ENCODE measurements around the gene LCE7A. TPM values are rescaled to one million over a fixed set of nuclear protein-coding genes. Genes with fewer than 3 reads are reported as not detected.

The LCE7A gene, protein sequence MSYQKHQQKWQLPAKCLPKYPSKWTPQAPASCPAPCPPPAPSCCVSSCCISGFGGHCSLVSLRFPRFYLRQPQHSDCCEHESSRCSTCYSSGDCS
- not detected for polyA plus RNA-seq (2013, experiment 1 of 2)
- polyA plus RNA-seq (2013, experiment 2 of 2) = not detected

DNA sequence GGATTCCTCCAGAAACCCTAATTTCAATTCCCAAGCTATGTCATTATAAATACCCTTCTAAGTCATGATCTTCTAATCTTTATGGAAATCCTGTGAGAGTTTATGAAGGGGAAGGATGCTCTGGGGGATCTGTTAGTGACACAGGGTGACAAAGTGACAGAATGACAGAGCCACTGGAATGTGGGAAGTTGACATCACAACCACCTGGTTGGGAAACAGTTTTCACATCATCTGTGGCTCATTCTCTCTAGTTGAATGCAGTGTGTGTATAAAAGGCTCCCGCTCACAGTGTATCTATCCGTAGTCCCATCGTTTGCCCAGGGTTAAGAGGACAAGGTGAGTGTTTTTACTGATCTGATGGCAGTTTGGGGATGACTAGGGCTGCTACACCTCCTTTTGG lies at the start of gene LCE7A:
LCE7A (plus strand) TSS at position 301 of the 400 bp plus-strand sequence. CDS start 702 bp downstream, outside the sequence.
- no peaks in the 10 kb centered on the region for H3K79me1 ChIP-seq (replicated peaks; ENCODE audit: low read length, poor library complexity, severe bottlenecking)
- no peak for DNase-seq
- WGBS = 45% methylated on average over 3 of the region's 3 CpGs
- H3K27ac ChIP-seq (ENCODE audit: low read length, poor library complexity, severe bottlenecking) = no peak within 1 kb of the TSS
- H3K14ac ChIP-seq (ENCODE audit: low read length in 2 of 2) = no peak within 1 kb of the TSS
- no peaks in the 10 kb centered on the region for H3K9me3 ChIP-seq (ENCODE audit: control insufficient read depth, low read length)
- no peak within 1 kb of the TSS for H3K4me3 ChIP-seq (ENCODE audit: insufficient read depth in 1 of 2, low read depth in 1 of 2, low read length in 2 of 2)
- no peak within 1 kb of the TSS for H2AFZ ChIP-seq (ENCODE audit: low read depth, low read length)
- no peak within 1 kb of the TSS for H3K23ac ChIP-seq (ENCODE audit: low read length in 2 of 2)
- H2BK5ac ChIP-seq (ENCODE audit: low read depth, low read length, poor library complexity, severe bottlenecking) = no peak within 1 kb of the TSS
- H2AK5ac ChIP-seq (ENCODE audit: low read length, severe bottlenecking) = no peak within 1 kb of the TSS
- no peak within 1 kb of the TSS for H4K8ac ChIP-seq (ENCODE audit: low read length)
- H3K36me3 ChIP-seq (ENCODE audit: control insufficient read depth in 1 of 2, insufficient read depth in 2 of 2, low read depth in 1 of 2, low read length in 2 of 2) = no peaks in the 10 kb centered on the region
- H2BK12ac ChIP-seq (ENCODE audit: low read length in 2 of 2) = no peak within 1 kb of the TSS
- H3K27me3 ChIP-seq (ENCODE audit: control insufficient read depth in 1 of 2, insufficient read depth in 1 of 2, low read length in 2 of 2) = peaks cover 0 to 5% of the 10 kb centered on the region in 2 experiments
- no peak within 1 kb of the TSS for H3K9ac ChIP-seq (ENCODE audit: low read length)
- no peak within 1 kb of the TSS for H3K18ac ChIP-seq (ENCODE audit: low read depth in 1 of 2, low read length in 2 of 2)
- no peak within 1 kb of the TSS for H4K91ac ChIP-seq (ENCODE audit: low read length)
- H2BK120ac ChIP-seq (ENCODE audit: low read depth, low read length) = no peak within 1 kb of the TSS
- H3K4me2 ChIP-seq (ENCODE audit: low read length, poor library complexity, severe bottlenecking) = no peak within 1 kb of the TSS
- no peaks in the 10 kb centered on the region for H3K4me1 ChIP-seq (ENCODE audit: control insufficient read depth, insufficient read depth, low read depth, low read length)
- no peak within 1 kb of the TSS for H2BK15ac ChIP-seq (ENCODE audit: low read depth, poor library complexity, severe bottlenecking)
- H3K4ac ChIP-seq (ENCODE audit: low read depth in 1 of 2, low read length in 2 of 2) = no peak within 1 kb of the TSS

DNA sequence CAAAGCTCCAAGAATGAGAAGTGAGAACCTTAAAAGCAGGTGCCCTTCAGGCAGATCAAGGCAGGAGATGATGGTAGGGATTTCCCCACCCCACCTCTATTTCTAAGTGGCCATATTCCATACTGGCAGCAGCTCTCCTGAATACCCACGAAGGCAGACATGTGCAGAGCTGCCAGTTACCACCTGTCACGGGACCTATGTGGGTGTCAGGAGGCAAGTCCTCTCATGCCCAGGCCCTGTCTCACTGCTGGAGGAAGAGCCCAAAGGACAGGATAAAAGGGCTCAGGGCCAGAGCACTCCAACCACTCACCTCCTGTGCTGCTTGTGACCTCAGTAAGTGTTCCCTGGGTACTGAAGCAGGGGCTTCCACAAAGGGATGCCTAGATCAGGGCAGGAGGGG lies 48.7 kb upstream of the LCE7A start:
- Histone ChIP-seq H4K91ac (ENCODE audit: low read length) (no peak overlapping the region), H2BK15ac (ENCODE audit: low read depth, poor library complexity, severe bottlenecking) (no peak overlapping the region), H3K27me3 (ENCODE audit: control insufficient read depth in 1 of 2, insufficient read depth in 1 of 2, low read length in 2 of 2) (no peaks in the 10 kb centered on the region), H3K23ac (ENCODE audit: low read length in 2 of 2) (no peak overlapping the region), H2BK5ac (ENCODE audit: low read depth, low read length, poor library complexity, severe bottlenecking) (no peak overlapping the region), H2AK5ac (ENCODE audit: low read length, severe bottlenecking) (no peak overlapping the region), H3K4me2 (ENCODE audit: low read length, poor library complexity, severe bottlenecking) (no peak overlapping the region), H3K79me1 (replicated peaks; ENCODE audit: low read length, poor library complexity, severe bottlenecking) (no peaks in the 10 kb centered on the region), H3K4me1 (ENCODE audit: control insufficient read depth, insufficient read depth, low read depth, low read length) (no peaks in the 10 kb centered on the region), H3K9me3 (ENCODE audit: control insufficient read depth, low read length) (no peaks in the 10 kb centered on the region), H3K4me3 (ENCODE audit: insufficient read depth in 1 of 2, low read depth in 1 of 2, low read length in 2 of 2) (no peak overlapping the region), H3K36me3 (ENCODE audit: control insufficient read depth in 1 of 2, insufficient read depth in 2 of 2, low read depth in 1 of 2, low read length in 2 of 2) (no peaks in the 10 kb centered on the region), H3K18ac (ENCODE audit: low read depth in 1 of 2, low read length in 2 of 2) (no peak overlapping the region), H4K8ac (ENCODE audit: low read length) (no peak overlapping the region), H2AFZ (ENCODE audit: low read depth, low read length) (no peak overlapping the region), H2BK120ac (ENCODE audit: low read depth, low read length) (no peak overlapping the region), H3K4ac (ENCODE audit: low read depth in 1 of 2, low read length in 2 of 2) (no peak overlapping the region), H3K14ac (ENCODE audit: low read length in 2 of 2) (no peak overlapping the region), H2BK12ac (ENCODE audit: low read length in 2 of 2) (no peak overlapping the region), H3K9ac (ENCODE audit: low read length) (no peak overlapping the region), H3K27ac (ENCODE audit: low read length, poor library complexity, severe bottlenecking) (no peak overlapping the region)
- 45% methylated on average over 2 of the region's 2 CpGs for WGBS
- DNase-seq = no peak

DNA sequence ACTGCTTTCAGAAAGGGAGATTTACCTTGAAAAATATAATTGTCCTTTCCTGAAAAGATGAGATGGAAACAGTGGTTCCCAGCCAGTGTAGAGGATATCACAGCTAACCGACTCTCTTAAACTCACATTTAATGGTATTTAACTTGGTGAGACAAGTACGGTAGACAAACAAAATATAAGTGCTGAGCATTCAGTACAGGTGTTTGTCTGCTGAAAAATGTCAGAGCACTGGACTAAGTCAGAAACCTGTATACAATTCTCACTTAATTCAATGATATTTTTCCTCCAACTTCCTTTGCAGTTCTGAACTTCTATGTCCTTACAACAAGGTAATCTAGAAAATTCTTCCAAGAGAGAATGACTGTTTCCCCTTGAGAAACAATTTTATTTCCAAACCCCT lies 48.1 kb upstream of the LCE7A start, which contains the start of gene LCE1B:
LCE1B (plus strand) TSS at position 301 of the 400 bp plus-strand sequence. CDS start 476 bp downstream, outside the sequence.
- 100% methylated on average over 1 of the region's 2 CpGs for WGBS
- no peaks in the 10 kb centered on the region for H3K36me3 ChIP-seq (ENCODE audit: control insufficient read depth in 1 of 2, insufficient read depth in 2 of 2, low read depth in 1 of 2, low read length in 2 of 2)

DNA sequence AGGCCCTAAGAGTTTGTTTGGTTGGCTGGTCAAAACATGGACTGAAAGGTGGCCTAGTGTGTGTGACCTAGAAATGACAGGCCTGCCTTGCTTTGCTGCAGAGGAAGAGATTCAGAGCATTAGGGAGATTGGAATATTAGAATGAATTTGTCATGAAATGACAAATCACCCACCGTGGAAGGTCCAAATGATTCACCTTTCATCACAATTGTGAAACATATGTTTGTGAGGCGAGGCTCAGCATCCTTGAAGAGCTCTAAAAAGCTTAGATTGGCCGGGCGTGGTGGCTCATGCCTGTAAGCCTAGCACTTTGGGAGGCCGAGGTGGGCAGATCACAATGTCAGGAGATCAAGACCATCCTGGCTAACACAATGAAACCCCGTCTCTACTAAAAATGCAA lies 42.5 kb upstream of the LCE7A start:
- no peaks in the 10 kb centered on the region for H3K36me3 ChIP-seq (ENCODE audit: control insufficient read depth in 1 of 2, insufficient read depth in 2 of 2, low read depth in 1 of 2, low read length in 2 of 2)
- no peak for DNase-seq
- no peaks in the 10 kb centered on the region for H3K79me1 ChIP-seq (replicated peaks; ENCODE audit: low read length, poor library complexity, severe bottlenecking)
- no peak overlapping the region for H3K4me3 ChIP-seq (ENCODE audit: insufficient read depth in 1 of 2, low read depth in 1 of 2, low read length in 2 of 2)
- no peak overlapping the region for H2BK15ac ChIP-seq (ENCODE audit: low read depth, poor library complexity, severe bottlenecking)
- no peak overlapping the region for H3K9ac ChIP-seq (ENCODE audit: low read length)
- 65% methylated on average over 6 of the region's 6 CpGs for WGBS
- H2BK12ac ChIP-seq (ENCODE audit: low read length in 2 of 2) = no peak overlapping the region
- no peak overlapping the region for H2AFZ ChIP-seq (ENCODE audit: low read depth, low read length)
- no peak overlapping the region for H3K23ac ChIP-seq (ENCODE audit: low read length in 2 of 2)
- H2AK5ac ChIP-seq (ENCODE audit: low read length, severe bottlenecking) = no peak overlapping the region
- no peaks in the 10 kb centered on the region for H3K4me1 ChIP-seq (ENCODE audit: control insufficient read depth, insufficient read depth, low read depth, low read length)
- no peak overlapping the region for H3K4ac ChIP-seq (ENCODE audit: low read depth in 1 of 2, low read length in 2 of 2)
- no peak overlapping the region for H4K91ac ChIP-seq (ENCODE audit: low read length)
- no peak overlapping the region for H3K4me2 ChIP-seq (ENCODE audit: low read length, poor library complexity, severe bottlenecking)
- H3K18ac ChIP-seq (ENCODE audit: low read depth in 1 of 2, low read length in 2 of 2) = no peak overlapping the region
- H2BK5ac ChIP-seq (ENCODE audit: low read depth, low read length, poor library complexity, severe bottlenecking) = no peak overlapping the region
- H2BK120ac ChIP-seq (ENCODE audit: low read depth, low read length) = no peak overlapping the region
- no peak overlapping the region for H4K8ac ChIP-seq (ENCODE audit: low read length)
- no peak overlapping the region for H3K14ac ChIP-seq (ENCODE audit: low read length in 2 of 2)
- H3K9me3 ChIP-seq (ENCODE audit: control insufficient read depth, low read length) = no peaks in the 10 kb centered on the region
- no peaks in the 10 kb centered on the region for H3K27me3 ChIP-seq (ENCODE audit: control insufficient read depth in 1 of 2, insufficient read depth in 1 of 2, low read length in 2 of 2)
- no peak overlapping the region for H3K27ac ChIP-seq (ENCODE audit: low read length, poor library complexity, severe bottlenecking)

More for the DNA sequence above, 48.1 kb upstream of the LCE7A start, which contains the start of gene LCE1B:
- Histone ChIP-seq H2AK5ac (ENCODE audit: low read length, severe bottlenecking) (no peak within 1 kb of the TSS), H2BK5ac (ENCODE audit: low read depth, low read length, poor library complexity, severe bottlenecking) (no peak within 1 kb of the TSS), H2AFZ (ENCODE audit: low read depth, low read length) (no peak within 1 kb of the TSS), H3K79me1 (replicated peaks; ENCODE audit: low read length, poor library complexity, severe bottlenecking) (no peaks in the 10 kb centered on the region), H3K18ac (ENCODE audit: low read depth in 1 of 2, low read length in 2 of 2) (no peak within 1 kb of the TSS), H3K27ac (ENCODE audit: low read length, poor library complexity, severe bottlenecking) (no peak within 1 kb of the TSS), H4K91ac (ENCODE audit: low read length) (no peak within 1 kb of the TSS), H3K14ac (ENCODE audit: low read length in 2 of 2) (no peak within 1 kb of the TSS), H4K8ac (ENCODE audit: low read length) (no peak within 1 kb of the TSS), H2BK12ac (ENCODE audit: low read length in 2 of 2) (no peak within 1 kb of the TSS), H3K4me3 (ENCODE audit: insufficient read depth in 1 of 2, low read depth in 1 of 2, low read length in 2 of 2) (no peak within 1 kb of the TSS), H3K4me2 (ENCODE audit: low read length, poor library complexity, severe bottlenecking) (no peak within 1 kb of the TSS), H3K27me3 (ENCODE audit: control insufficient read depth in 1 of 2, insufficient read depth in 1 of 2, low read length in 2 of 2) (no peaks in the 10 kb centered on the region), H3K4me1 (ENCODE audit: control insufficient read depth, insufficient read depth, low read depth, low read length) (no peaks in the 10 kb centered on the region), H2BK15ac (ENCODE audit: low read depth, poor library complexity, severe bottlenecking) (no peak within 1 kb of the TSS), H3K9ac (ENCODE audit: low read length) (no peak within 1 kb of the TSS), H3K9me3 (ENCODE audit: control insufficient read depth, low read length) (no peaks in the 10 kb centered on the region), H3K23ac (ENCODE audit: low read length in 2 of 2) (no peak within 1 kb of the TSS), H2BK120ac (ENCODE audit: low read depth, low read length) (no peak within 1 kb of the TSS), H3K4ac (ENCODE audit: low read depth in 1 of 2, low read length in 2 of 2) (no peak within 1 kb of the TSS)
- no peak for DNase-seq

All from mesenchymal stem cell (in vitro differentiated cells and primary cell).